ENCODE data around the gene CDR2.

CDR2 gene

DNA sequence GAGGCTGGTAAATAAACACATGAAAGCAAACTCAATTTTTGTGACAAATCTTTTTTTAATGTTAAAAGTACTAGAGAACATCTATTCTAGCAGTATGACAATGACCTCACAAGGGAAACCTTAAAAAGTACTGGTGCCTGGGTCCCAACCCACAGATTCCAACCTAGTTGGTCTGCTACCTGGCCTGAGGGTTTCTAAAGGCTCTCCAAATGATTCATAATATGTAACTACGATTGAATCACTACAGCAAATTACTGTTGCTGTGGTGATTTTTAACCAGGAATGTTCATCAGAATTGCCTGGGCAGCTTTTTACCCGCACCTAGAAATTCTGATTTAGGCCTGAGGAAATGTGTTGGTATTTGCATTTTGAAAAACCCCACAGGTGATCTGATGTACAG lies 26.1 kb downstream of the CDR2 start:
- DNase-seq, result no peak

DNA sequence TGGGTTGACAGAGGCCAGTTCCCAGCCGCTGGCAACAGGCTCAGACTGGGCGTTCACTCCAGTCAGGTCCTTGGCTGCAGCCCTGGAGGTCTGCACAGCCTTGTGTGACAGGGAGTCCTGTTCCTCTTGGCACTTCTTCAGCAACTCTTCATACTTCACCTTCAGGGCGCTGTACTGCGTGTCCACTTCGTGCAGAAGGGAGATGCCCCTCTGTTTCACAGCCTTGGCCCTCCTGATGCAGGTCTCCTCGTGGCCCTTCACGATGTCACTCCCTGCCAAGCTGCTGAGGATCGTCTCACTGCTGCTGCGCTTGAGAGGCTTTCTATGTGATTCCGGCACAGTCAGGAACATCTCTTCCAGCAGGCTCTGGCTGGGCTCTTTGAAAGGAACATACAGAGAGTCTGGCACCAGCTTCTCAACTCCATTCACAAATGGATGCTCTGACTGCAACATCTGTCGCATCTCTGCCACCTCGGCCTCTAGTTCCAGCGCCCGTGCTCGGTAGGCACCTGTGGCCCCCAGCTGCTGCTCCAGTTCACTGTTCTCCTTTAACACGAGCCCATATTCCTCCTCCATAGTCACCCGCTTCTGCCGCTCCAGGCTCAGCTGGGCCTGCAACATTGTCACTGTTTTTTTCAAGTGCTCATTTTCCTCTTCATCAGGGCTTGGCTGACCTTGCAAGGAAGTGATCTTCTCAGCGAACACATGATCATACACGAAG lies 27.2 kb downstream of the CDR2 start:
- DNase-seq, result no peak

DNA sequence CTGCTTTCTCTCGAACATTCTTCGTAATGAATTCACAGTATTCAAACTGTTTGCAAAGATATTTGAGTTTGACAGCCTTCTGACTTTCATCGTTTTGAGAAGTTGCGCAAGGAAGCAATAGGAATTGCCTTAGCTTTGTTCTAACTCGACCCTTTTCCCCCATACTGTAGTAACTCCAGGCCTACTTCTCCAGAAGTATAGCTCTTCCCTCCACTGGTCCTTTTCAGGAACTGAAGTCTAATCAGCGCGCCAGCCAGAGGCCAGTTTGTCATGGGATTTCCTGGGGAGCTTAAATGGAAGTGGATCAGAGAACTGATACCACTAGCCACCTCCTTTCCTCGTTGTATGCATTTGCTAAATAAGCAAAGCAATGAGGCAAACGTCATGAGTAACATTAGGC lies 27.9 kb downstream of the CDR2 start:
- DNase-seq, result no peak

DNA sequence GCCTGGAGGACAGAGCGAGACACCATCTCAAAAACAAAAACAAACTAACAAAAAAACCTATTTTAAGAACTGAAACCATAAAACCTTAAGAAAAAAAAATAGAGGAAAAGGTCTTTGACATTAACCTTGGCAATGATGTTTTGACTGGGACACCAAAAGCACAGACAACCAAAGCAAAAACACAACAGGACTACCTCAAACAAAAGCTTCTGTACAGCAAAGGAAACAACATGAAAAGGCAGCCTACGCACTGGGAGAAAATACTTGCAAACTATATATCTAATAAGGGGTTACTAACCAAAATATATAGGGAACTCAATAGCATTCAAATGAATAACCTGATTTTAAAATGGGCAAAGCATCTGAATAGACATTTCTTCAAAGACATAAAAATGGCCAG lies 32.3 kb downstream of the CDR2 start:
- no peak for DNase-seq

DNA sequence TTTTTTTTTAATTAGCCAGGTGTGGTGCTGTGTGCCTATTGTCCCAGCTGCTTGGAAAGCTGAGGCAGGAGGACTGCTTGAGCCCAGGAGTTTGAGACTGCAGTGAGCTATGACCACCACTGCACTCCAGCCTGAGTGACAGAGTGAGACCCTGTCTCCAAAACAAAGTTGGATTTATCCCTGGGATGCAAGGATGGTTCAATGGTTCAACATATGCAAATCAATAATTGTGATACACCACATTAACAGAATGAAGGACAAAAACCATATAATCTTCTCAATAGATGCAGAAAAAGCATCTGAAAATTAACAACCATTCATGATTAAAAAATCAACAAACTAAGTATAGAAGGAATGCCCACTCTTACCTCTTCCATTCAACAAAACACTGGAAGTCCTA lies 33.5 kb downstream of the CDR2 start:
- no peak for DNase-seq

DNA sequence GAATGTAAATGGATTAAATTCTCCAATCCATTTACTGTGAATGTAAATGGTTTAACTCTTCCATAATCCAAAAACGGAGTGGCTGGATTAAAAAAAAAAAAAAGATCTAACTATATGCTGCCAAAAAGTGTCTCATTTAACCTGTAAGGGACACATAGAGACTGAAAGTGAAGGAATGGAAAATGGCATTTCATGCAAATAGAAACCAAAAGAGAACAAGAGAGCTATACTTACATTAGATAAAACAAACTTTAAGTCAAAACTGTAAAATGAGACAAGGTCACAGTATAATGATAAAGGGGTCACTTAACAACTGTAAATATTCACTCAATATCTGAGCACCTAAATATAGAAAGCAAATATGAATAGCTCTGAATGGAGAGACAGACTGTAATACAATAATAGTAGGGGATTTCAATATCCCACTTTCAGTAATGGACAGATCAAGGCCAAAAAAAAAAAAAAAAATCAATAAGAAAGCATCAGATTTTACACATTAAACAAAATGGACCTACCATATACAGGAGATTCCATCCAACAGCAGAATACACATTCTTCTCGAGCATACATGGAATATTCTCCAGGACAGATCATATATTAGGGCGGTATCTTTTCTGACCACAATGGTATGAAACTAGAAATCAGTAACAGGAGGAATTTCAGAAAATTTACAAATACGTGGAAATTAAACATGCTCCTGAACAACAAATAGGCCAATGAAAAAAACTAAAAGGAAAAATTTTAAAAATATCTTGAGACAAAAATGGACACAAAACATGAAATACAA lies 36.4 kb downstream of the CDR2 start:
- no peak for DNase-seq

DNA sequence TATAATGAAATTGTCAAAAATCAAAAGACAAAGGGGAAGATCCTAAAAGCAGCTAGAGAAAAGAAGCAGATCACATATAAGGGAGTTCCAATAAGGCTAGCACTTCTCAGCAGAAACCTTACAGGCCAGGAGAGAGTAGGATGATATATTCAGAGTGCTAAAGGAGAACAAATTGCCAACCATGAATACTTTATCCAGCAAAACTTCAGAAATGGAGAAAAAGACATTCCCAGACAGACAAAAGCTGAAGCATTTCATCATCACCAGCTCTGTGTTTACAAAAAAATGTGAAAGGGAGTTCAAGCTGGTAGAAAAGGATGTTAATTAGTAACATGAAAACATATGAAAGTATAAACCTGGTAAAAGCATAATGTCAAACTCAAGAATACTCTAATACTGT lies 37.4 kb downstream of the CDR2 start:
- DNase-seq, result no peak

DNA sequence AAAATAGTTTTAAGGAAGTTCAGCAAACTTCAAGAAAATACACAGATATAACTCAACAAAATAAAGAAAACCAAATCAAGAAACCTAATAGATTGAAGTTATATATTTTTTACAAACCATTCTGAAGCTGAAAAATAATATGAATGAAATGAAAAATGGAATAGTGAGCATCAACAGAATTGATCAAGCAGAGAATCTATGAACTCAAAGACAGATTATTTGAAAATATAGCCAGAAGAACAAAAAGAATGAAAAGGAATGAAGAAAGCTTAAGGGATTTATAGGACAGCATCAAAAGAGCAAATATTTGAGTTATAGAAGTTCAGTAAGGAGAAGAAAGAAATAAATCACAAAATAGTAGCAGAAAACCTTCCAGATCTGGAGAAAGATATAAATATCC lies 37.8 kb downstream of the CDR2 start:
- no peak for DNase-seq

DNA sequence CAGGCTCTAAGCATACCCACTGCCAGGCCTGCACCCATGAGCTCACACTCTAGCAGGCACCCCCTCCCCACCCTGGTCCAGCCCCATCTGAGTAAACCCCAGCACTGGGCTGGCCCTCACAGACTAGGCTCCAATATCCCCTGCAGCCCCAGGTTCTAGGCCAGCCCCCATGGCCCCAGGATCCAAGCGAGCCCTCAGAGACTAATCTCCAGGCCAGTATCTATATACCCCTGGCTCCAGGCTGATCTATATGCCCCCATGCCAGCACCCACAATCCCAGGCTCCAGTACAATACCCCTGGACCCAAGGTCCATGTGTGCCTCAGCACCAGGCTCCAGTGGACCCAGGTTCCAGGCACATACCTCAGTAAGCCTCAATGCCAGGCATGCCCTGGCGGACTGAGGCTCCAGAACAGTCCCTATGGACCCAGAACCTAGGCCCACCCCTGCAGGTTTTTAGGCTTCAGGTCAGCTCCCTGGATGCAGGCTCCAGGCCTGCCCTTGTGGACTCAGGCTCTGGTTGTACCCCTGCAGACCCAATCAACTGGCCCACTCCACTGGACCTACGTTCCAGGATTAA lies 38.7 kb downstream of the CDR2 start:
- DNase-seq, result no peak

DNA sequence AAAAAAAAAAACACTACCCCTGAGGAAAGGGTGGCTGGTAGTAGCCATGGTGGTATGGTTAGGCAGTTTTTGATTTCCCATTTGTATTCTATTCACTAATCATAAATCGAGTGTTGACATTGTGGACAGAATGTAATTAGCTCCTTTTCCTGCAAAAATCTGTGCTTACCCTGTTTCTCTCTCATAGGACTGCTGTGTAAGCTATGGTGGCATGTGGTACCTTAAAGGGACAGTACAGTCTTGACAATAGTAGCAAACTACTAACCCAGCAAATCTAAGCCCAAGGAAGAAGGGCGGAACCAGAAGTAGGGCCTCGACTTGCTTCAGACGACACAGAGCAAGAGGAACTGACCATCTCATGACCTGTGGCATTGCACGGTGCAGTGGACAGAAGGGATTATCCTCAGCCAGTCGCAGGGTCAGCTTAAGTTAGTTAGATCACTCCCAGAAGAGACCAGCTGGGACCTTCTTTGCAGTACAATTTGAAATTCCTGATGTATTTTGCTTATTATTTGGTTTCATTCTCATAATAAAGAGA lies 40.9 kb downstream of the CDR2 start:
- no peak for DNase-seq

DNA sequence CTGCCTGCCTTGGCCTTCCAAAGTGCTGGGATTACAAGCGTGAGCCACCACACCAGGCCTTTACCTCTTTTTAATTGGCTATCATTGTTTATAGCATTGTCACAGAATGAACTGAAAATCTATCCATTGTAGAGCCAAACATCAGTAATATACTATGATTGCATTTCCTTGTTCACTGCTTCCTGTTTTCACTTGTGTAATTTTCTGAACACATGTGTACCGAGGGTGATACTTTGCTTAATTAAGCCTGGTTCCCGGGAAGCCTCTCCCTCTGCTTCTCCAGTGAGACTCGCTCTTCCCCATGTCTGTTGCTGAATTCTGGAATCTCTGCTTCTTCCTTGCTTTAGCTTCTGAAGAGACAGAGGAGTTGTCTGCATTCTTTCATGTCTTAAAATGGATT lies 44.1 kb downstream of the CDR2 start:
- no peak for DNase-seq

DNA sequence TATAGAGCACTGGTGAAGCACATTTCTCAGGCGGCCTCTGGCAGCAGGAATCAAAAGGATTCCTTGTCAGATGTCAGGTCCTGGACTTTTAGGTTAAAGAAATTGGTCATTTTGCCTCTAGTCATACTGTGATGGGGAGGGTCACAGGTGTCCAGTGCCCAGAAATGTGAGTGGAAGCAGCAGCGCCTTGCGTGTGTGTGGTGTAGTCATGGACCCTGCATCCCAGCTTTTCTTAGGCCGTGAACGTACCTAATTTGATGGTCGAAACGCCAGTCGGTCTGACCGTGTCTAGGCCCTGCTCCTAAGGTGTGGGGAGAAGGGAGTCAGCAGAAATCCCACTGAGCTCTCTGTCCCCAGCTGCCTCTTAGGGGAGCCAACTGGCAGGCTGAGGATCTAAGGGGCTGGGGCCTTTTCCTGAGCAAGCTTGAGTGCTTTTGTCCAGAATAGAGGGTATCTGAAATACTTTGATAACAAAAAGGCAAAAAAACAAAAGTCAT lies 45.2 kb downstream of the CDR2 start:
- DNase-seq, result no peak

DNA sequence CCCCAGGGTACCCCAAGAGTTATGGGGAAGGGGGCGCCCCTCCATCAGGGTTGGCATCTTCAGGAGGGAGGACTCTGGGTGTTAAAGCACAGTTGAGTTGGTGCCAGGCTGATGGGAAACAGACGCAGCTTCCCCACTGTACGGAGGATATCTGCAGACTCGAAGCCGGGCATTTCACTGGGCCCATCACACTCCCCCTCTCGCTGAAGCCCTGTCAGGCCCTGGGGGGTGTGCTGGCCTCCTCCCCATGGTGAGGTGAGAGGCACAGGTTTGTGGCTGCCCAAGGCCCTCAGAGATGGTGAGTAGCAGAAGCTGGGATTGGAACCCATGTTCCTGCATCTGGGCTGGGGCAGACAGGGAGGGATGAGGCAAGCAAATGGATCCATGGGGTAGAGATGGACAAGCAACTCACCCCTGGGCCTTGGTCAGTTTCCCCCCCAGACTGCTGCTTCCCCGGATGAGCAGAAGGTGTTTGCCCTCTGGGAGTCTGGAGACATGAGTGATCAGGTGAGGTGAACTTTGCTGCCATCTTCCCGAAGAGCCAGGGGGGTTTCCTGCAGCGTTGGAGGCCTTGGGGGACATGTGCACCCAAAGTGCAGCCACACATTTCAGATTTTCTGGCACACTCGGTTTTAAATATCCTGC lies 46.2 kb downstream of the CDR2 start:
- DNase-seq, result no peak

DNA sequence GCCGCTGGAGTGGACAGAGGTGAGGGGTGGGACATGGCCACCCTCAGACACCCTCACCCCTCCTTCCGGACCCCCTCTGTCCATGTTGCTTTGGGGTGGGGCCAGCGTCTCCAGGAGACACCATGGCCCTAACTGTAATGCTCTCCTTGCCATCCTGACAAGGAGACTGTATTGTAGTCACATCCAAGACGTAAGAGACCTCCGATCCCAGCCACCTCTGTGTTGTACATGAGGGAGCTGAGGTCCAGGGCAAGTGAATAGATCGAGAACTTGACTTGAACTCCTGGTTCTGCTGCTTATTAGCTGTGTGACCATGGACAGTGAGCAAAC lies 47.0 kb downstream of the CDR2 start:
- DNase-seq, result no peak

DNA sequence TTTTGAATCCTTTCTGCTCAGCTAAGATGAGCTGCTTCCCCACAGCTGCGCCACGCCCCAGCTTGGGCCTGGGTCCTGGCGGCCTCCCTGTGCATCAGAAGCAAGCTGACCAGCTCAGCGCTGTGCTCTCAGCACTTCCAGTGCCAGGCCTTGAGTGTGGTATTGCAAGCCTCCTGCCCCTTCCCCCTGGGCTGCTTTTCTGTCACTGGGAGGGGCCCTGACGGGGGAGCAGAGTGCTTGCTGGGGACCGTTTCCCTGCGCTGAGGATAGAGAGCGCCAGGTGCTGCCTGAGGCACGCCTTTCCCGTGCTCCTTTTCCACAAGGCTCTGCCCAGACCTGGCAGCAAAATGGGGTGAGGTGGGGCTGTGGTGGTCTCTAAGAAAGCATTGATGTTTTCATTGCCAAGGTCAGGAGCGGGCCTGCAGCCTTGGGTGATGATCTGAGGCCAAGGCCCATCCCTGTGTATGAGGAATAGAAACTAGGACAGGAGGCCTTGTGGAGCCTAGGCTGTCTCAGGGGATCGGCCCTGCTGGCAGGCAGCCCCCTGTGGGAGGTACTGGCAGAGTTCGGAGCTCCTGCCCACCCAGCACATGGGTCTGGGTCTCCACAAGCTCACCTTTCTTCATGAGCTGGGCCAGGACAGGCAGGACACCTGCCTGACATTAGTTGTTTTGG lies 47.5 kb downstream of the CDR2 start:
- no peak for DNase-seq

DNA sequence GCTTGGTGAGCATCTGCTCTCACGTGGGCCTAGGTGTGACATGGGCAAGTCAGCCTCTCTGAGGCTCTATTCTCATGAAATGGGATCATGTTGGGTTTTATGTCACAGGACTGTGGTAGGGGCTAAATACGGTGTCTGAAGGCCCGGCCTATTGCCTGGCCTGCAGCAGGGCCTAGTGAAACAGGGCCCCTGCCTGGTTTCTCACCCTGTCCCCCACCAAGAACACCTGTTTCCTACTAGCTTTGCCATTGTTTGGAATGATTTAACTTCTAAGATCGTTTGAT lies 48.1 kb downstream of the CDR2 start:
- no peak for DNase-seq

DNA sequence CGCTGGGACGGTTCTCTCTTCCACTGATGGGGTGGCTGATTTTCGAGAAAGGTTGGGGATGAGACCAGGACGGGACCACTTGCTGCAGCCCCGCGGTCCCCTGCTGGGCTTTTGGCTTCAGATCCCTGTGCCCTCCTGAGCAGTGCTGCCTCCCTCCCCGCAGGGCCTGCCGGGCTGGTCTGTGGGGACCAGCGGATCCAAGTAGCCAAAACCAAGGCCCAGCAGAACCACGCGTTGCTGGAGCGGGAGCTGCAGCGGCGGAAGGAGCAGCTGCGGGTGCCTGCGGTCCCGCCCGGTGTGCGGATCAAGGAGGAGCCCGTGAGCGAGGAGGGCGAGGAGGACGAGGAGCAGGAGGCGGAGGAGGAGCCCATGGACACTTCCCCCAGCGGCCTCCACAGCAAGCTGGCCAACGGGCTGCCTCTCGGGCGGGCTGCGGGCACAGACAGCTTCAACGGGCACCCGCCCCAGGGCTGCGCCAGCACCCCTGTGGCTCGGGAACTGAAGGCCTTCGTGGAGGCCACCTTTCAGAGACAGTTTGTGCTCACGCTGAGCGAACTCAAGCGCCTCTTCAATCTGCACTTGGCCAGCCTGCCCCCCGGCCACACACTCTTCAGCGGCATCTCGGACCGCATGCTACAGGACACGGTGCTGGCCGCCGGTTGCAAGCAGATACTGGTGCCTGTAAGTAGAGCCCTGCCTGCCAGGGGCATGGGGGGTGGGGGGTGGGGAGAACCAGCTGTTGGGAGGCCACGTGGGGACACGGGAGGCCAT lies 48.6 kb downstream of the CDR2 start:
- no peak for DNase-seq

DNA sequence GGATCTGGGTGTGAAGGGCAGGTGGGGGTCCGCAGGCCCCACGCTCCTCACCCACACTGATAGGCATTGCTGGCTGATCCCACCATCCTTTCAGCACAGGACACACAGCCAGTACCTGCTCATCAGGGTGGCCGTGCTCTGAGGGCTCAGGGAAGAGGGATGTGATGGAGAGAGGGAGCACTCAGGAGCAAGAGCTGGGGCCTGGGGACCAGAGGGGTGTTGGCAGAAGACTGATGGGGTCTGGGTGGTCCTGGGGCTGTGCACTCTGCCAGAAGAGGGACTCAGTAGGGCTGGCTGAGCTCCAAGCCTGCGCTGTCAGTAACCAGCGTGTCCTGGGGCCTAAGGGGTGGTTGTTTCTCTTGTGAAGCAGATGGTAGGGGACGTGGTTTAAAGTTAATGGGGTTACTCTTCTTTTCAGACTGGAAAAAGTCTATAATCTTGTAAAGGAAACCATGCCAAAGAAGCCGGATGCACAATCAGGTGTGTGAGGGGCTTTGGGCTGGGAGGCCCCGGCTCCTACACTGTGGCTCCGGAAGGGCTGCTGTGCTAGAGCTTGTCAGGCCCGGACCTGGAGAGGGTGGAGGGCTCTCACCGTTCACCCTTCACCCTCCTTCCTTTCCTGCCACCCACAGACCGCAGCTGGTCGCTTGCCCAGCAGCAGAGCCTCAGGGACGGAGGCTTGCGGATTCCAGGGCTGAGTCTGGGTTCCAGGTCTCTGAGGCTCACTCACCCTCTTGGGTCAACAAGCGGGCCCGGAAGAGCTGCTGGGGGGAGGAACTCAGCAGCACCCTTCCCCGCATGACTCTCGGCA lies 49.4 kb downstream of the CDR2 start:
- no peak for DNase-seq

DNA sequence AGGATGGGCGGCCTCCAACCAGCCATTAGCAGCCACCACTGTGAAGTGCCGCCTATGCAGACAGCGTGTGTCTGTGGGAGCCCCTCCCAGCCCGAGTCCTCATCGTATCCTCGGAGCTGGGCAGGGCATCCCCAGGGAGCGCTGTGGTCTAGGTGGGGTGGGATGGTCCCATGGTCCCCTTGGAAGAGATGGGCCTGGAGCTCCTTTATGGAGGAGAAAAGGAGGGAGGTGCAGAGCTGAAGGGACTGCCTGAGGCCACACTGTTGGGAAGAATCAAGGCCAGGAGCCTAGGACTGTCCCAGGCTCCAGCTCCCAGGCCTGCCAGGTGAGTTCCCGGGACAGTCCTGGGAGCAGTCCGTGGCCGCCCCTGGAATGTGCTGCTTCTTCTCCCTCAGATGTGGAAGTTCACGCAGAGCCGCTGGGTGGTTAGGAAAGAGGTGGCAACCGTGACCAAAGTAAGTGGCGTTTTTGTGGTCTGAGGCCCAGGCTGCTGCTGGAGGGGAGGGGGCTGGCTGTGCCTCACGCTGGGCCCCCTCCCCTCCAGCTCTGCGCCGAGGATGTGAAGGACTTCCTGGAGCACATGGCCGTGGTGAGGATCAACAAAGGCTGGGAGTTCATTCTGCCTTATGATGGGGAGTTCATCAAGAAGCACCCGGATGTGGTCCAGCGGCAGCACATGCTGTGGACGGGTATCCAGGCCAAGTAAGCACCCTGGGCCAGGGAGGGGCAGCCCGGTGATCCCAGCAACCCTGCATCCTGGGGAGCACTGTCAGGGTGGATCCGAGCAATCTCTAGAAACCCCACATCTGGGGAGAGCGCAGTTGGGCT lies 50.2 kb downstream of the CDR2 start:
- DNase-seq, result no peak

DNA sequence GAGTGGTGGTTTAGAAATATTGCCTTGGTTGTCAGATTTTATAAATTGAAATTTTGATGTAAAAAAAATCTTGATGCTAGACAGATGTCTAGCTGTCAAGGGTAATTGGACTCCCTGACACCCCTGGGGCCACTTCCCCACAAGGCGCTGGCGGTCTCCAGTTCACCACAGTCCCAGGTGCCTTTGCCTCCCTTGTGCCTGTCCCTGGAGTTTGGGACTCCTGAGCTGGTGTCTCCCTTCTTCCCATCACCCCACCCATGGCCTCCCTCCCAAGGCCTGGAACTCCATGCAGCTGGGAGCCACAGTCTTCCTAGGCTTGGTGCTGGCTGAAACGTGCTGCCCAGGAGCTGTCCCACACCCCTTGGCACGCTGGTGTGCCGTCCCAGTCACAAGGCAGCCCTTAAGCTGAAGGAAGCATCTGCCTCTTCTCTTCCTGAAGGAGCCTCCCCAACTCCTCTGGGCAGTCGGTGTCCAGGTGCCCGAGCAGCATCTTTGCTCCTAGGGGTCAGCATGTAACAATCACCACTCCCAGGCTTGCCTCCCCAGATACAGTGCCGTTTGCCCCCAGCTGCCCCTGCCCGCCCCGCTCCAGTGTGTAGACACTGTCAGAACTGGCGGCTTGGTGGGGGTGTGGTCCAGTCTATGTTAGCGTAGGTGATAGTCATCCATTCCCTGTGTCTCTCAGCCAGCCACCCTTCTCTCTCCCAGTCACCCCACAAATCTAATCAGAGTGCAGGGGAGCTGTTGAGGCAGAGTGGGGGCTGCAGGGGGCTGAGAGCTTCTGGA lies 51.1 kb downstream of the CDR2 start:
- no peak for DNase-seq

Measured in activated naive CD4-positive, alpha-beta T cell treated with anti-CD3 and anti-CD28 coated beads, Interleukin-2, amount 50 U/mL, for 16 hours (primary cell).